GM21825 (cell line): ENCODE measurements around the gene COG3.

ENCODE experiments used
- ATAC-seq: cut with Tn5 transposase; IDR thresholded peaks from one replicate; pipeline ENCODE4 v1.9.1; 2021; ENCODE audit warnings: mild to moderate bottlenecking, moderate library complexity; ENCODE audit not compliant: unreplicated experiment

Gene COG3

GRCh38 chr13:45541806-45542205, 77.1 kb downstream of the COG3 start:
- ATAC-seq: no peak

- no peak for ATAC-seq
These were observed 77.7 kb downstream of the COG3 start for GRCh38 chr13:45542391-45542790.

DNA sequence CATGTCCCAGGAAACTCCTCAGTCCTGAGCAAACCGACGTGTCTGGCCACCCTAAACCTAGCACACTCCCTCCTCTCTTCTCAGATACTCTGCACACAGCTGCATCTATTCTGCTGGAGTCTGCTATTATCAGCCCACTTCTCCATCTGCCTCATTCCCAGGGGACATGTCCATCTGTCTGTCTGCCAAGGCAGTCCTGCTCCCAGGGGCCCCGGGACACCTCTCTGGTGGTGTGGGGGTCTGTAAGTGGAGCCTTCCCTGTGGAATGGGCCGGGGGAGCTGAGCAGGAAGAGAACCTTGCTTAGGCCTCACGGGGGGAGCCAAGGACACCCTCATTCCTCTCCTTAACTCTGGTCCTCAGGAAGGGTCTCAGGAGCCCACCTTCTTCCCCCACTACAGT, 78.1 kb downstream of the COG3 start:
- no peak for ATAC-seq

- no peak for ATAC-seq
These were observed 79.8 kb downstream of the COG3 start for GRCh38 chr13:45544520-45544919.

DNA sequence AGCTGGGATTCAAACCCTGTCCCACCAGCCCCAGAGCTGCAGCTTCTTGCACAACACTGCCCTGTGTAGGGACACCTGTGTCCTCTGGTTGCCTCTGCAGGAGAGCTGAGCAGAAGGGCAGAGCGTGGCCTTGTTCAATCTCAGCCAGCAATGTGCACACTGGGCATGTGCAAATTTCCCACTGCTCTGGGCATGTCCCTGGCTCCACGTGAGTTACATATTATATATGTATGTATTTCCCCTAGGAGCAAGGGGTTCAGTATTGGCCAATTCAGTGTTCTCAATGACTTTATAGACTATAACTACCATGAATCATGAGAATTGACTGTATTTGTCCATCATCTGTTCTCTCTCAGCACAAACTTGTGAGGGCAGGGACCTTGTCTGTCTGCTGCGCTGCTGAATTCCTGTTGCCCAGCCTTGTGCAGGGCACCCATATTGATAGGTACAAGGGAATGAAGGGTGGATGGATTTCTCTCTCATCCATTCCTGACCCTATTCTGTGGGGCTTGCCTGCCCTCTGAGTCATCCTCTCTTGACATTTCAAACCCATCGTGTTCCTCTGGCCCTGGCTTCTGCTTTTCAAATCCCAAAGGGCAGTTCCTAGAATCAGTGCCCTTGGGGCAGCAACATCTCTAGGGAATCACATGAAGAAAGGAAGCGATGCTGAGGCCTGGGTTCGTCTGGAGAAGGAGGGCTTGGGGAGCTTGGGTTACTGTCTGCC, 81.1 kb downstream of the COG3 start:
- no peak for ATAC-seq

GRCh38 chr13:45546410-45546765, 81.6 kb downstream of the COG3 start:
- no peak for ATAC-seq

- no peak for ATAC-seq
These were observed 83.5 kb downstream of the COG3 start for GRCh38 chr13:45548281-45548680.

- no peak for ATAC-seq
These were observed 89.9 kb downstream of the COG3 start for GRCh38 chr13:45554604-45555109.

- no peak for ATAC-seq
These were observed 99.5 kb downstream of the COG3 start for GRCh38 chr13:45564133-45564776.

- no peak for ATAC-seq
These were observed 100.6 kb downstream of the COG3 start for GRCh38 chr13:45565331-45565730.

DNA sequence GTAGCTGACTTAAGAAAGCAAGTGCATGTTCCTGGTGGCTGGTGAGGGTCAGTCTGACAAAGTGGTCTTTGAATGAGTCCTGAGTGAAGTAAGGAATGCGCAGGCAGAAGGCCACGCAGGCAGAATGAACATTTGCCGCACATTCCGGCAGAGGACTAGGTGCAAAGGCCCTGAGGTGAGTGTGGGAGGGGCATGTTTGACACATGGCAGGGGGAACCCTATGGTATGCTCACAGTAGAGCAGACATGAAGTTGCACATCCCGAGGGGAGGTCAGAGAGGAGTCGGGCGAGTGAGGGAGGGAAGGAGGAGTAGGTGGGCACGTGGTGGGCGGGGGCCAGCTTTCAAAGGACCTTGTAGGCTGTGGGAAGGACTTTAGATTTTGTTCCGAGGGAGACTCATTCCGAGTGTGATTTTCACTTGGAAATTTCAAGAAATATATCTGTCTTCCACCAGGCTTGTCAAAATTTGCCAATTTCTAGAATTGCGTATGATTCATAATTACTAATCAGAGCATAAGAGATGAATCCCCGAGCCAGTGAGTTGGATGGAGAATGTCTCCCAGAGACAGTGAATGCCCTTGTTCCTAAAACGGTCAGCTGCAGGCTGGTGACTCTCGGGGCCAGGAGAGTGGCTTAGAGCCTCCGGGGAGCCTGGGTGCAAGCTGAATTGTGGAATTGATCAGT, 110.5 kb downstream of the COG3 start:
- ATAC-seq: no peak

DNA sequence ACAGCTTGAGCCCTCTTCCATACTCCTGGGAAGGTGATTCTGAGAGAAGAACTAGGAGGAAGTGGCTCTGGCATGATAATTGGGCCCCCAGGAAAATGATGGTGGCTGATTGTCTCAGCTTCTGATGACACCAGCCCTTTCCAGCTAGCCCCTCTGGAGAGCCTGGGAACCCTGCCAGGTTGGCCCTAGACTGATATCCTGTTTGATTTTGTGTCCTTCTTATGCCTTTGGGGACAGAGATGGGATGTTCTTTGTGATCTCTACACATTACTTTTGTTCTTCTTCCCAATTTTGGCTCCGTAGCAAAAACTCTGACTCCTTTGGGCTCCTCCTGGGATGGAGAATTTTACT, 111.1 kb downstream of the COG3 start:
- ATAC-seq: no peak

- no peak for ATAC-seq
These were observed 111.7 kb downstream of the COG3 start for GRCh38 chr13:45576466-45576865.

GRCh38 chr13:45582408-45583076, 117.8 kb downstream of the COG3 start:
- ATAC-seq: no peak

- ATAC-seq: no peak
These were observed 120.1 kb downstream of the COG3 start for GRCh38 chr13:45584816-45585215.
